ENCODE data around the gene UTS2R.

UTS2R gene
- total RNA-seq: 0 reads per million in 4 donors

DNA sequence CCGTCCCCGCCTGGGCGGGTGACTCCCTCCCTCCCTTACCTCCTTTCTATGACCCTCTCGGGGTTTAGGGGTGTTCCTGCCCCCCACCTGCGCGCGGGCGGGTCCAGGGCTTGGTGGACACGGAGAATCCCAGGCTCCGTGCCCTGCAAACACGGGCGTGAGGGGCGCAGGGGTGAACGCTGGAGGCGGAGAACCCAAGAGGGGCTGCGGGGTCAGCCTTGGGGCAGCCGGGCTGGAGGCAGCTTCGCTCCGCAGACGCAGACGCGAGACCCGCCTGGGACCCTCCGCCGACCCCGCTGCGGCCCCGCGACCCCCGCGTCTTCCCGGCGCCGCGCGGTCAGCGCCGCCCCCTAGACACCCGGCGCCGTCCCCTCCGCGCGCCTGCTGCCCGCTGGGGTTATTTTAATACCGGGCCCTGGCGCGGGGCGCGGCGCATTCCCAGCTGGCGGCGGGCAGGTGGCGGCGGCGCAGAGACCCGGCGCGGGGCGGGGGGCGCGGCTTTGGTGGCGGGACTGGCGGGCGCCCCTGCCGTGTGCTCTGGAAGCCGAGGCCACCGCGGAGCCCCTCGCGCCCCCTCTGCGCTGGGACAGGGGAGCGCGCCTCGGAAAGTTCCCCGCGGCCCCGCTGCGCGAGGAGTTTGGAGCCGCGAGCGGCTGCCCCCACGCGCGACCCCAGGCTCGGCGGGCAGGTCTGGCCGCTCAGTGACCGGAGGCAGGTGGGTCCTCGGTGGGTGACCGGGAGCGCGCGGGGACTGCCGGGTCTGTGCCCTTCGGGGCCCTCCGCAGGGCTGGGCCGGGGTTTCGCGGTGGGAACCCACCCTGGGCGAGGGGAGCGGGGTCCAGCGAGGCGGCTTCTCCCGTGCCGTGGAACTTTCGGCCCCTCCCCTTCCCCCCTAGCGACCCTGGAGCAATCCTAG lies at the start of gene UTS2R:
TSS of gene UTS2R (plus strand) at position 433 of the 916 bp plus-strand sequence. CDS start 2,560 bp downstream, outside the sequence.
- no peak for DNase-seq

DNA sequence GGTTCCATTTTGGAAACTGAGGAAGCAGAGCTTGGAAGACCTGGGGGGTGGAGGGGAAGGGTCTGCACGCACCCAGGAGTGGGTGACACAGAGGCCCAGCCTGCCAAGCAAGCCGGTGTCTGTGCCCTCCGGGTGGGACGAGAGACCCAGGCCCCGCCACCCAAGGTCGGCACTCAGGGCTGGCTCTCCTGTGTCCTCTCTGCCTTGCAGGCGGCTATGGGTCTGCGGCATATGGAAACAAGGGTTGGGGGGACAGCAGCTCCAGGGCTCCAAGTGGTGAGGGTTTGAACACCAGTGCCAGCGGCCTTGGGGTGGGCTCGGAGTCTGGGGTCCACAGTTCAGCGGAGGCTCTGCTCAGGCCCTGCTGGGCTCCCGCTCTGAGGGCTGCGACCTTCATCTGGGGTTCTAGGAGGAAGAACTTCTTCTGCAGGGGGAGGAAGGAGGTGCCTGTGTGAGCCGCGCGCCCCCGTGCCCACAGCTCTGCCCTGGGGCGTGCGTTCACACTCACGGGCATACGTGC lies 49.6 kb upstream of the UTS2R start:
- DNase-seq: no peak

DNA sequence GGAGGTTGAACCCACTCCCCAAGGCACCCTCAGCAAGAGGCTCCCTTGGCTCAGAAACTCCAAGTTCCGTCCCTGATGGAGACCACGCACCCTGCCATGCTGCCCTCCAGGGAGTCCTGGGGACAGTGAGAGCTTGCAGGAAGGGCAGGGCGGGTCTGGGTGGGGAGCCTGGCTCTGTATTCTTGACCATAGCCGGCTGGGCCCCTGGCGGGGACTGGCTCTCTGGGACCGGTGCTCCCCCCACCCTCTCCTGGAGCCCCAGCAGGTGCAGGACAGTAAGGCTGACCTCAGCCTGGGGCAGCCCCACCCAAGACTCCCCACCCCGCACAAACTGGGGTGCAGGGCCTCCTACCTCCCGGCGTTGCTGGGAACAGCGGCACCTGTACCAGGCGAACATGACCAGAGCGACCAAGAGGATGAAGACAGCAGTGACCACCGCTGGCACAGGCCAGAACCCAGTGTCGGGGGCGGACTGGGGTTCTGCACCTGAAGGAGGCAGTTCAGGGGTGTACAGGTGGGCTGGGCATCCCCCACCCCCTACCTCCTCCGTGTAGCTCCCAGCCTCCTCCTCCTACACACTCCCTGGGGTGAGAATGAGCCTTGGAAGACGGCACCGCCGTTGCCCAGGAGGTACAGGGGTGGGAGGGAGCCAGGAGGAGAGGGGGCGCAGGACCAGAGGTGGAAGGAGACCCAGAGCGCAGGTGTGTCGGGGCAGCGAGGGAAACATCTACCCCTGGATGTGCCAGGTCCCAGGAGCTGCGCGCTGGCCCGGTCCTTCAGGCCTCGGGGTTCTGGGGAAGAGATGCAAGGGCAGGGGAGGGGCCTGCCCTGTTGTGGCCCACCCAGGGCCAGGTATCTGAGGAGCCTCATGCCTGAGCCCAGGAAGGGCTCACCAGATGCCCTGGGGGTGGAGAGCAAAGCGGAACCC lies 48.8 kb upstream of the UTS2R start:
- no peak for DNase-seq

DNA sequence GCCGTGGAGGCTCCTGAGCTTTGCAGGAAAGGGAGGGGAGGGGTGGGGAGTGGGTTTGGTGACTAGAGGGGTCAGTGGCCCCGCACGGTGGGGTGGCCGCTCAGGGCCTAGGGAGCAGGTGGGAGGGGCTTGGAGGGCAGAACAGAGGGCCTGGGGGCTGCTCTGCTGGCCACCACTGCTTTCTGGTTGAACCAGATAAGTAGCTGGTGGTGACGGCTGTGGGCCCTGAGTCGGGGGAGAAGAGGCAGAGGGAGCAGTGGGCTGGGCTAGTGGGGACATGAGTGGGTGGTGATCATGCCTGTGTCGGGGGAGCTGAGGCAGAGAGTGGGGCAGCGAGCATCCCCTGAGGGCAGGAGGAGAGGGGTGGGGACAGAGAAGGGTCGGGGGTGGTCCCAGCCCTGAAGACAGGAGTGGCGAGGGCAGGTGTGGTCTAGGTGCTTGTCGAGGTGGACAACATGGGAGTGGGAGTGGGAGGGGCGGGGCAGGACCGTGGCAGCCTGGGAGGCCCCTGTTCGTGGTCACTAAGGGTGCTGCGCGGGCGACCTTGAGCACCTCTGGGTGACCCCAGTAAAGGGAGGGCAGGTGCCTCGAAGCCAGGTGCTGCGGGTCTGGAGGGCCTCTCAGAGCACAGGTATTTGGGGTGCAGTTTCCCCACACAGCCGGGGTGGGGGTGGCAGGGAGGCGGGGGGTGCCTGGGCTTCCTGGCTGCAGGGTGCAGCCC lies 47.9 kb upstream of the UTS2R start:
- DNase-seq: no peak

DNA sequence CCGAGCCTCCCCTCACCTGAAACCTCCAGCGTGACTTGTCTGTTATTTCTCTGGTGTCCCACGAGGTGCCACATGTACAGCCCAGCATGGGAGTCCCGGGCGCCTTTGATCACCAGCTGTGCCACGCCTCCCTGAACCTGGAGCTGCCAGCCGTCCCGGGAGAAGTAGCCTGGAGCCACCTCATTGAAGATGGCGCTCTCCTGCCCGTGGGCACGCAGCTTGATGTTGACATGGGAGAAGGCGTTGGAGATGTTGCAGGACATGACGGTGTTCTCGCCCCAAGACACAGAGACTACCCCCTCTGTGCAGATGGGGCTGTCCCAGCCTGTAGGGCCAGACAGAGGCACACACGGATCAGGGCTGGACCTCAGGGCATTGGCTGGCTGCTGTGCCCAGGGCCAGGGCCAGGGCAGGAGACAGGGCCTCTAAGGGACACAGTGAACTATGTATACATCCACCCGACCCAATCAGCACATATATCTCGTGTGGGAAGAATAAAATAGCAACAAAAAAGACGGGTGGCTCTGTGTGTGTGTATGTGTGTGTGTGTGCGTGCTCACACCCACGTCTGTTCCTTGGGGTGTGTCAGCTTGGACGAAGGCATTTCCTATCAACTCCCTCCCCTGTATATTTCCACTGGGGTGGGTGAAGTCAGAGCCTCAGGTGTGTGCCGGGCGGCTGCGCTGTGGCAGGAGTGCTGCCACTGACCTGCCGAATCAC lies 46.8 kb upstream of the UTS2R start:
- DNase-seq: no peak

DNA sequence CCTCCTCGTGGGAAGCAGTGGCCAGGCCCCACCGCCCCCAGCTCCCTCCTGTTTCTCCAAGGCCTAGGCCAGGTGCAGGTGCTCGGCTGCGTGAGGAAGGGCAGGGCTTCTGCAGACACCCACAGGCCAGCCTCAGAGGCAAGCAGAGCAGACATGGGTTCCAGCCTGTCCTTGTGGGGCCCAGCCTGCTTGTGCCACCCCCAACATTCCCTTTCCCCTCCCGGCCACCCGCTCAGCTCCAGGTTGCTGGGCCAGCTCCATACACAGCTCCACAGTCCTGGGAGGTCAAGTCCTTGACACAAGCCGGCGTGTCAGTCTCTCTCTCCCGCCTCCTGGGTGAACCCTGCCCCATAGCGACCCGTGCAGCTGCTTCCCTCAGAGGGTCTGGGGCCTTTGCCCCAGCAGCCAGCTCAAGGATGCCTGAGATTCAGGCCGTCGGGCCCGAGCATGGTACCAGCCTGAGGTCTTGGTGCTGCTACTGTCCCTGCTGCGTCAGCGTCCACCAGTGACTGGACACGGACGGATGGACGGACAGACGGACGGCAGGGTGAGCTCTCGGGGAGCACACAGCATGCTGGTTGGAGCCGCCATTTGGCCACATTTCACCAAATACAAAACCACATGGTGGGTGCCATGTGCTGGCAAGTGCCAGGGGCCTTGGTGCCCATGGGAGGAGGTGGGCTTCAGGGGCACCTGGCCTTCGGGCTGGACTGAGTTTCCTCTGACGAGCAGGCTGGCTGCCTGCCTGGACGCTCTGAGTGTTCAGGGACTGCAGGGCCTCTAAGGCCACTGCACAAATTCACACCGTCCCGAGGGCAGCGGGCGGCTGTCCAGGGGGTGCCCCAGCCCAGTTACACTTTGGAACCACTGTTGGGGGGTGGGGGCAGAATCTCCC lies 46.0 kb upstream of the UTS2R start:
- DNase-seq: no peak

DNA sequence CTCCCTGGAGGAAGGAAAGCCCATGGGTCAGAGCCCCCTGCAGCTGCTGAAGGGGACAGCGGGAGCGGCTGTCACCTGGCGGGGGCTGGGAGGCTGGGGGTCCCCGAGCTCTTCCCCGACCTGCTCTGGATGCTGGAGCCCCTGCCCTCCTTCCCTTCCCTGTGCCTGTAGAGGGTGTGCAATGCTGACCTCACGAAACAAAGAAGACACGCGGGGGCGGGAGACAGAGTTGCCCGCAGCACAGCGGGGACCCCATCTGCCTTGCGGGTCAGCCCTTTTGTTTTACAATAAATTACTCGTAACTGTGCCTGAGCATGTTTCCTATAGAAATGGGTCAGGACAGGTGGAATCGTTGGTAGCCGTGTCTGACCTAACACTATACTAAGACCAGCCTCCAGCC lies 44.3 kb upstream of the UTS2R start:
- DNase-seq: no peak

DNA sequence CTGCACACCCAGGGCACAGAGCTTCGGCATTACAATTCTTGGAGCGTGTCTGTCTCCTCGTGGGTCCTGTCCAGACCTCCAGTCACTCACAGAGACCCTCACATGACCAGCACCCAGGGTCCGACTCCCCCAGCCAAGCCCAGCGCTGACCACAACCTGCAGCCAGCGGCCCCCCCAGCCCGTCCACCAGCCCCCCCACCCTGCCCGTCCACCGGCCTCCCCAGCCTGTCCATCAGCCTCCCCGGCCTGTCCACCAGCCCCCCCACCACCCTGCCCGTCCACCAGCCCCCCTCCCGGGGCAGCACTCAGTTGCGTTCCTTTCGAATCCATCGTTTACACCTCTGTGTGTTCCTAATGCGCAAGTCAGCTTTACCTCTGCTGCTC lies 43.8 kb upstream of the UTS2R start:
- no peak for DNase-seq

DNA sequence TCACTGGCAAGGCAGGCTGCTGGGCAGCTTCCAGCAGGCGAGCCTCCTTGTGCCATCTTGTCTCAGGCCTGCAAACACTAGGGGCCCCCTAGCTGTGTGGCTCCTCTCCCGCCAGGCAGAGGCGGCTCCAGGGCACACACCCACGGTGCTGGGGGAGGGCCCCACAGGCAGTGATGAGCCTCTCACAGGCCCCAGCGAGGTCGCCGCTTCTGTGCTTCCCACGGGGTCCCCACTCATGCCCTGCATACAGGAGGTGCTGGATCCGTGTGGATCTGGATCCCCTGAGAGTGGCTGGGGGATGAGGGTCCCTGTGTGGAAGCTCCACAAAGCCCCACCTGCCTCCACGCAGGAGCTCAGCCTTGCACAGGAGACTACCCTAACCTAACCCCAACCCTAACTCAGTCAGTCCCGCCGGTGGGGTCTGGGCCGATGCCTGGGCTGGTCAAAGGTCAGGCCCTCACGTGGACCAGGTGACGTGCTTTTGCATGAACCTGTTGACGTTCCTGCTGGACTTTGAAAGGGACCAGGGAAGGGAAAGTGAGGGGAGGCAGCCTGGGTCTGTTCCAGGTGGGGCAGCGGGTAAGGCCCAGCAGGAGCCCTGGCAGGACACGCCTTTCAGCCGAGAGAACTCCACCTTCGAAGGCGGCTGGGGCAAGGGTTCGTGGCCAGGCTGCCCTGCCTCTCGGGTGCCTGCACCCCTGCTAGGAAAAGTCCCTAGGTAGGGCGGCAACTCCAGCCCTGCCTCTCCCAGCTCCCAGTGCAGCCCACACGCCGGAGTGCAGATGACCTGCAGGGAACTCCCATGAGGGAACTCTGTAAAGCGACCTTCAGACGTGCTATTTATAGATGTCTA lies 43.2 kb upstream of the UTS2R start:
- no peak for DNase-seq

DNA sequence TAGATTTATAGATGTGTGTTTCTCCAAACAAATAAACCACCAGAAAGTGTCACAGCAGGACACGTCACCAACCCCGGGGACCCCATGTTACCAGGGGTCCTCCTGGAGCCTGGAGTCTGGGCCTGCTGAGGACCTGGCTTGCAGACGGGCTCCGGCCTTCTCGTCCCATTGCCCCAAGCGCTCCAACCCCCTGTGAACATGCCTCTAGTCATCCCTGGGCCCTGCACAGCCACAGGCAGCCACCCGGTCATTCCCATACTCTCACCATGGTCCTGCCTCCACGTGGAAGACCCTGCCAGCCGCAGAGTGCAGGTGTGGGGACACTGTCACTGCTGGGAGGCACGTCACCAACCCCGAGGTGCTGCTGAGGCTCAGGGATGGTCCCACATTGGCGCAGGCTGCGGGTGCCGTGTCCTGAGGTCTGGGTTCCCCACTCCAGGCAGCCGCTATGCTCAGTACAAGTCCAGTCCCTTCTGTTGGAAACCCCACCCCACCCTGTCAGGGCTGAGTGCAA lies 42.5 kb upstream of the UTS2R start:
- no peak for DNase-seq

DNA sequence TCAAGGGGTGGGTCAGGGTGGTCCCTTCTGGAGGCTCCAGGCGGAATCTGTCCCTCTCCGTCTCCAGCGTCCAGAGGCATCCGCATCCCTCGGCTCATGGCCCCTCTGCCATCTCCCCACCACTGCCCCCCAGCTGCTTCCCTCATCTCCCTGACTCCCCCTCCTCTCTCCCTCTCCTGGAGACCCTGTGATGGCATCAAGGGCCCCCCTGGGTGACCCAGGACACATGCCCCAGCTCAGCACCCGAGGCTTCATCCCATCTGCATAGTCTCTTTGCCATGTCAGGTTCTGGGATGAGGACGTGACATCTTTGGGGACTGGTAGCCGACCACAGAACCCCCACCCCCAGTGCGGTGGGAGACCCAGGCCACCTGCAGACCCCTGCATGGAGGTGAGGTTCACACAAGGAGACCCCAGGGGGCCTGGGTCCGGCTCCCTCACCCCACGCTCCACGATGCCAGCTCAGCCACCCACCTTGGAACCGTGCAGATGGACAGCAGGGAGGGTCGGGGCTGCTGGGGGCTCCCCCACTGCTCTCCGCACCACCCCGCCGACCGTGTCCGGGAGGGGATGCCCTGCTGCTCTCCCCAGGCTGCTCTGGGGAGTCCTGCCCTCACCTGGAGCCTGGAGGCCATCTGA lies 41.8 kb upstream of the UTS2R start:
- no peak for DNase-seq

DNA sequence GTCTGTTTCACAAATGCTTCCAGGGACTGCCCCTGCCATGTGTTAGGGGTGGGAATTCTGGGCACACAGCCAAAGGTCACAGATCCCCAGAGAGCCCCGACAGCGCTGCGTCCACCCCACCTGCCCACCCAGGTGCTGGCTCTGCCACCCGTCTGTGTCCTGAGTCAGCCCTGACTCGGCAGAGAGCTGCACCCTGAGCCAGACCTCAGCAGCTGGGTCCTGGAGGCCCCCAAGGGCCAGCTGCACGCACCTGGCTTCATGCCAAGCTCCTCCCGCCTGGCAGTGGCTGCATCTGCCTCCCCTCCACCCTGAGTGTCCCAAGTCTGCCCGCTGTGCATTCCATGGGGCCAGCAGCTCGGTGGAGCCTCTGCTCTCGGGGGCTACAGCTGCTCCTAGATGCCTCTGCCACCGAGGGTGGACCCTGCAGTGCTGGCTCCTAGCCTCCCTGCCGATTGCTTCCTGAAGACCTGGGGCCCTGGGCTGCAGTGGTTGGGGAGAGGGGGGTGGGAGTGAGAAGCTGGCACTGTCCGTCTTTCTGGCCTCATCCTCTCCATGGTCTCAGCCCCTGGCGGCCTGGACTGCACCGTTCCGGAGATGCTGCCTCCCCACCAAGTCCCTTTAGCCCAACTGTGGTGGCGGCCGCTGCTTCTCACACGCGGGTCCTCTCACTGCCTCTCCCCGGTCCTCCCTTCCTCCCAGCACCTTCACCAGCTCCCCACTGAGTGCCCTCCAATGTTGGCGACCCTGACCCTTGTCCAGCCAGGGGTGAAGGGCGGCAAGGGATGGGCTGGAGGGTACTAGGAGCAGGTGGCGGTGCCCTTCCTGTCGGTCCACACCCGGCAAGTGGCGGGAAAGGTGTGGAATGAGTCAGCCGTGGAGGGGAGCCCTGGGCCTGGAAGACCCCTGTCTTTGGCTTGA lies 41.0 kb upstream of the UTS2R start:
- DNase-seq: no peak

DNA sequence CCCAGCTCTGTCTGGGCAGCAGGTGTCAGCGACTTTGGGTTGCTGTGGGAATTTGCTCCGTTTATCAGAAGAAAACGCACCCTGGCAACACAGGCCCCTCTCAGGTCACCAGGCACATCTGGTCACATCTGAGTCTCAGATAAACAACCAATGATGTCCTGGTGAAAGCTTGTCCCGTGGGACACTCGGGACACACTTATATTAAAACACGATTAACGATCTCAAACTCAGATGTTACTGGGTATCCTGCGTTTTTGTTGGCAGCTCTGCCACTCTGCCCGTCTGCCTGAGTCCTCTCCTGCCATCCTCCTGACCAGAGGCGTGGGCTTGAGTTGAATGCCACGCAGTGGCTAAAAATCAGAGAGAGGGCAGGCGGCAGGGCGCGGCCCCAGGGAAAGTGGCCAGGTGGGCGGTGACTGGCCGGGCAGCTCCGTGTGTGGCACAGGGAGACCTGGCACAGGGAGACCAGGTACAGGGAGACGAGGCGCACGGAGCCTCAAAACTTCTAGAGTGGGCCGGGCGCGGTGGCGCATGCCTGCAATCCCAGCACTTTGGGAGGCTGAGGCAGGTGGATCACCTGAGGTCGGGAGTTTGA lies 40.1 kb upstream of the UTS2R start:
- no peak for DNase-seq

DNA sequence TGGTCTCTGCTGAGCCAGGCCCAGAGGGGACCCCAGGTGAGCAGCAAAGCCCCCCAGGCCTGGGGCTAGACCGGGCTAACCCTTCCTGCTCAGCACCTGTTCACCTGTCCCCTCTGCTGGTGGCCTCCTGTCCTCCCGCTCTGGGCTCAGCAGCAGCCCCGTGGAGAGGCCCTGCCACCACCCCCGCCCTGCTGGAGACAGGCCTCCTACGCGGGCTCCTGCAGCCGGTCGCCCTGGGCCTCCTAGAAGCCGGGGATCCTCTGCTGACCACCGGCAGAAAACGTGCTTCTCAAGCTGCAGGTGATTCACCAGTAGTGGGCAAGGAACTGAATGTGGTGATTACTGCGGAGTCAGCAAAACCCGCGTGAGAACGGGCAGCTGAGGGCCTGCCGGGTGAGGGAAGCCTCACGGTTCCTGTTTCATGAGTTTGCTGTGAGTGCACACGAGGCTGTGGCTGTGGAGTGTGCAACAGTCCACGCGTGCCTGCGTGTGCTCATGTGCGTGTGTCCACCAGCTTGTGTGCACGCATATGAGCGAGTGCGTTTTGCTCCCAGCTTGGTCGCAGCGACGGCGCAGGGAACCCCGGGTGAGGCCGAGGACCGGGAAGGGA lies 38.8 kb upstream of the UTS2R start:
- peak in 1 of 5 donors; percentile 45 for DNase-seq

DNA sequence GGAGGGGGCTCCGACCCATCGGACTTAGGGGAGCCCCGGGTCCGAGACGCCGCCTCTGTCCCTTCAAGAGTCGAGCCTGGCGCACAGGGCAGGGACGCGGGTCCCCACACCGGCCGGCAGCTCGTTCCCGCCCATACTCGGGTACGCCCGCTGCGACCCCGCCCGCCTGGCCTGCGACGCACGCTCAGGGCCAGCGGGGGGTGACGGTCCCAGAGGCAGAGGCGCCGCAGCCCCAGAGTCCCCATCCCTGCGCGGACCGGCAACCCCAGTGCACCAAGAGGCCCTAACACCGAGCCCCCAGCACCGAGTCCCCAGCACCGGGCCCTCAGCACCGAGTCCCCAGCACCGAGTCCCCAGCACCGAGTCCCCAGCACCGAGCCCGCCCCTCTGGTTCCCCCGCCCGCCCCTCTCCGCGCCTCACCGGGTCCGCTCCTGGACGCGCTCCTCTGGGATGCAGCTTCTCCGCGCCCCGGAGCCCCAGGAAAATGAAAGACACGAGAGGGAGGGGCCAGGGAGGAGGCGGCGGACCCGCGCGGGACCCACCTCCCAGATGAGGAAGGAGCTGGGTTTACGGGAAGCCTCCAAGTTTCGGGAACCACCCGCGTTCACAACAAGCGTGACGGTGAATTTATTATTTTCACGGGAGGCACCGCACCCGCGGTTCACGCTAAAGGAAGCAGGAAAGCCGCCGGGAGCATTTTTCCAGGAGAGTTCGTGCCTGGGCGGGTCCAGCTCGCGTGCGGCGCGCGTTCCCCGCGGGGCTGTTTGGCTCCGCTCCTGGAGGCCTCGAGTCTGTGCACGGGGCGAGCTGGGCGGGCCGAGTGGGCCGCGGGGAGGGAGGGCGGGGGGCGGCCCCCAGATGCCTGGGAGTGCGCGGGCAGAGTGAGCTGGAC lies 38.0 kb upstream of the UTS2R start, which contains the start of gene SECTM1:
TSS of gene SECTM1 (minus strand) at position 488 of the 893 bp plus-strand sequence. CDS start 6,526 bp downstream, outside the sequence.
- DNase-seq: peak in 1 of 5 donors; percentile 32

DNA sequence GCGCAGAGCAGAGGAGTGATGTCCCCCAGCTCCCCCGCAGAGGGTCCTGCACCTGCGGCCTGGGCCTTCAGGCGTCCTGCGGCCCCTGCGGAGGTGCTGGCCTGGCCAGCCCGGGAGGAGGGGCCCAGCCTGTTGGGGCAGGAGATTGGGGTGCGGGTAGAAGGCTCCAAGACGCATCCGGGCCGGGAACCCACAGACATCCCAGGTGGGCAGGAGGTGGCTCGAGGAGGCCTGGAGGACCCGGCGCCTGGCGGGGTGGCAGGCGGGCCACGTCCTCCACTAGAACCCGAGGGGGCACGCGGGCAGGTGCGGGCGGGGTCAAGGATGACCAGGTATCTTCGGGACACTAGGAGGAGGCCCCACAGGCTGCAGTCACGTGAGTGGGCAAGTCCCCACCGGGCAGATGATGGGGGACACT lies 37.4 kb upstream of the UTS2R start:
- DNase-seq: no peak

Data from T-helper 1 cell (primary cell).